GM12872 (cell line): Measurements from ENCODE around the gene TMIGD1.

Experiments used
- TF ChIP-seq, protein P1 (sequence below): IDR thresholded peaks from 3 replicates; pipeline ENCODE4 v1.5.1; 2011; ENCODE audit warnings: low read depth, mild to moderate bottlenecking, low read length, moderate library complexity; ENCODE audit not compliant: insufficient read depth

Gene TMIGD1

DNA sequence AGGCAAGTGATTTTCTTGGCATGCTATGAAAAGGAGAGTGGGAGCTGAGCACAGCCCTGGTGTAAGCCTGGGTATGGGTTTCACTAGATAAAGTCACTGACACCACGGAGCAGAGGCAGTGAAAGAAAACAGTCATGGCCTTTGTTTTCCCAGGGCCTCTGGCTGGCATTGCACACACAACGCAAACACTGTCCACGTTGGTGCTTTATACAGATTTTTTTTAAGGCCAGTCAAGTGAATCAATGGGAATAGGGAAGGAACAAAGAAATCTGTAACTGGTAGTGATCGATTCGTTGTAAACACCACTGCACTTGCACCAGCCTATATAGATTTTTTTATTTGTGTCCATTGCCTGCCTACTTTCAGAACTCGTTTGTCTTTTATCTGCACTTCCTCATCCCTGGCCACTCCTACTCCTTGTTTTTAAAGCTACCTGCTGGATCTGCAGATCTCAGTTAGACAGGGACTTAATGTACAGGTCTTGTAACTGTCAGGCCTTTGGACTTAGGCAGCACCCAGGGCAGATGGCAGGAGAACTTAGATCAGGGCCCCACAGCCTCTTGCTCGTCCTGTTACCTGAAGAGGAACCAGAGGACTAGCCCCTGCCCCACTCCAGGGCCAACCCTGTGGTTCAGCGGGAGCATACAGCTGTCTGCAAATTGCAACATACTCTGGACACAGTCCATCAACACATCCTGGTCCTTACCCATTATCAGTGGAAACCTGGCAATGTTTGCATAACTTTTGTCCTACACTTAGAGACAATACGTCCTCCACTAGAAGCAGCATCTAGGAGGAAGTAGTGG, 10.6 kb upstream of the TMIGD1 start:
- TF ChIP-seq, protein P1, sequence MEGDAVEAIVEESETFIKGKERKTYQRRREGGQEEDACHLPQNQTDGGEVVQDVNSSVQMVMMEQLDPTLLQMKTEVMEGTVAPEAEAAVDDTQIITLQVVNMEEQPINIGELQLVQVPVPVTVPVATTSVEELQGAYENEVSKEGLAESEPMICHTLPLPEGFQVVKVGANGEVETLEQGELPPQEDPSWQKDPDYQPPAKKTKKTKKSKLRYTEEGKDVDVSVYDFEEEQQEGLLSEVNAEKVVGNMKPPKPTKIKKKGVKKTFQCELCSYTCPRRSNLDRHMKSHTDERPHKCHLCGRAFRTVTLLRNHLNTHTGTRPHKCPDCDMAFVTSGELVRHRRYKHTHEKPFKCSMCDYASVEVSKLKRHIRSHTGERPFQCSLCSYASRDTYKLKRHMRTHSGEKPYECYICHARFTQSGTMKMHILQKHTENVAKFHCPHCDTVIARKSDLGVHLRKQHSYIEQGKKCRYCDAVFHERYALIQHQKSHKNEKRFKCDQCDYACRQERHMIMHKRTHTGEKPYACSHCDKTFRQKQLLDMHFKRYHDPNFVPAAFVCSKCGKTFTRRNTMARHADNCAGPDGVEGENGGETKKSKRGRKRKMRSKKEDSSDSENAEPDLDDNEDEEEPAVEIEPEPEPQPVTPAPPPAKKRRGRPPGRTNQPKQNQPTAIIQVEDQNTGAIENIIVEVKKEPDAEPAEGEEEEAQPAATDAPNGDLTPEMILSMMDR: no peak

DNA sequence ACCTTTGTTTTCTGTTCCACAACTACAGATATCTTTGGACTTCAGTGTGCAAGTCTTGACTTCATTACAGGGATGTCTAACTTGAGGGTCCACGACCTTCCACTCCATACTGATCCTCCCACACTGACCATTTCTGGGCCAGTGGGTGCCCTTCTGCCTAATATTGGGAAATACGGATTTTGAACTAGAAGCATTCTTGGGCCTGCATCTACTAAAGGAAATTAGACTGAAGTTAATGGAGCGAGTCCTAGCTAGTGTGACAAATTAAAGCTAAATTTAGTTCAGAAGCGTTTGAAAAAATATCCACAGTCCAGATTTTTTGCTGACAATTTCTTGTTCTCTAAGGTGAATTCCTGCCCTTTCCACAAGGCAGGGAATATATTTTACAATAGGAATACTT, 9.9 kb upstream of the TMIGD1 start:
- TF ChIP-seq, protein P1: no peak

DNA sequence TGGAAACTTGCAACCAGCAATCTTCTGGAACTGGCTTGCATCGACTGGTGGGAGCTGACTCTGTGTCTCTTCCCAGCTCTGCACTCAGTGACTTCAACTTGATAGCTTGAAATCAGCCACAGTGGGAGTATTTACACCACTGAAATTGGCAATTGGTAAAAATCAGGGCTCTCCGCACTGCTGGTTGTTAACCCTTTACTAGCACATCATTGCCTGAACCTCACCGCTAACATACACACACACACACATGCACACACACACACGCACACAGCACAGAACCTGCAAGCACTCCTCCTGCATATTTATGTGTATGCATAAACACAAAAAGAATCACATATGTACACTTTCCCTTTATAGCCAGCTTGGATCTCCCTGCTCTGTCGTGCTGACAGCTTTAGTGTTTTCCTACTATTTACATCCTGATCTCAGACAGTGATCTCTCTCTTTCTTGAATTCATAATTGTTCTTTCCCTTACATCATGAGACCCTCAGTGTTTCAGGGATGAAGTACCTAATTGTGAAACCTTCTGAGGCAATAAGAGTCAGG, 7.9 kb upstream of the TMIGD1 start:
- TF ChIP-seq, protein P1: no peak

DNA sequence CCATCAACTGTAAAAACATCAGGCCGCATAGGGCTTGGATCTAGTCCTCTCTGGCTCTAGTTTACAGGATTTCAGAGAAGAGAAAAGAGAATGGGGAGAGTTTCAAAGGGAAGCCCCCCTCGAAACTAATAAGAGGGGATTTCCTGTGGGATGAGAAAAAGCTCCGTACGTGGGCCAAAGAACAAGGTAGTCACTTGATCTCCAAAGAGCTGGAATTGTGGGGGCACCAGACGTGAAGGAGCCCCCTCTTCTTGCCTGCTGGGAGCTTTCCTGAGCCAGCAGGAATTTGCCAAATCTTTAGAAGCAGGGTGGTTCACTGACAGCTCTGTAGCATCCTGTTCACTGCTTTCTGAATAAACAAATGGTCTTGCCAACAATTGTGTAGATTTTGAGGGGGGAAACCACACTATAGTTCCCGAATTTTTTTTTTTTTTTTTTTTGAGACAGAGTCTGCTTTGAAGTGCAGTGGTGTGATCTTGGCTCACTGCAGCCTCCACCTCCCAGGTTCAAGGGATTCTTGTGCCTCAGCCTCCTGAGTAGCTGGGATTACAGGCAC, 7.0 kb upstream of the TMIGD1 start:
- TF ChIP-seq, protein P1: no peak

DNA sequence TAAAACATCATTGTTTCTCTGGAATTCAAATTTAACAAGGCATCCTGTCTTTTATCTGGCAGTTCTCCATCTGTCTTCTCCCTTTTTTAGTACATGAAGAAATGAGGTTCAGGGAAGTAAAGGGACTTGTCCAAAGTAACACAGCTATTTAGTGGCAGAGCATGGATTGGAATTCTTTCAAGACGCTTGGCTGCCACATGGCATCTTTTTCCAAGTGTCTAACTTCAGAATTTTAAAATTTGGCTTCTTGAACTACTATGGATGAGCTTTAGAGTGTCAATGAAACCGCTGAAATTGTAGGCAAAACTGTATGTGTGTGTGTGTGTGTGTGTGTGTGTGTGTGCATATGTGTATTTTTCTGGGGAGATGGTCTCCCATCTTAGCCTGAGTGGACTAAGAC, 5.2 kb upstream of the TMIGD1 start:
- TF ChIP-seq, protein P1: no peak

DNA sequence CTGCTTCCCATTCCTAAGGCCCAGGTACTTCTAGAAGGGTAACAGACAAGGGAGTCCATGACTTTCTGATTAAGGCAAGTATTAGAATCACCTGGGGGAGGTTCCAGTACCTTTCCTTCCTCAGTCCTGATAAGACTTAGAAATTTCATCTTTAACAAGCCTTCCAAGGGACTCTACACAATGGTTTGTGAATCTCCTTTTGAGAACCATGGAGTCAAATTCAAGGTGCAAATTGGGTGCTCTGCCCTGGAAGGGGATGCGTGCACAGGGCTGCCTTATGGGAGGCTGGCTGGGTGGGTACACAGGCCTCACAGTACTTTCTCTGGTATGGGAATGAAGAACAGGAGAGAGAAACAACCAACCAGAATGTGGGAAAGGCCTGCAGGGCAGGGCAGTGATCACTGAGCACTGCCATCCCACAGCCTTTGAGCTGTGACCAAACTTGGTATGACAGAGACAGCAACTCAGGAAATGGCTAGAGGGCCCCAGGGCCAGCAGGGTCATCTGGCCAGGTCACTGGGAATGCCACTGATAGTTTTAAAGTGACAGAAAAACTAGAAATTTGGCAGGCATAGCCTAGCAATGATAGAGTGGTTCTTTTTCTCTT, 3.6 kb upstream of the TMIGD1 start:
- TF ChIP-seq, protein P1: no peak

DNA sequence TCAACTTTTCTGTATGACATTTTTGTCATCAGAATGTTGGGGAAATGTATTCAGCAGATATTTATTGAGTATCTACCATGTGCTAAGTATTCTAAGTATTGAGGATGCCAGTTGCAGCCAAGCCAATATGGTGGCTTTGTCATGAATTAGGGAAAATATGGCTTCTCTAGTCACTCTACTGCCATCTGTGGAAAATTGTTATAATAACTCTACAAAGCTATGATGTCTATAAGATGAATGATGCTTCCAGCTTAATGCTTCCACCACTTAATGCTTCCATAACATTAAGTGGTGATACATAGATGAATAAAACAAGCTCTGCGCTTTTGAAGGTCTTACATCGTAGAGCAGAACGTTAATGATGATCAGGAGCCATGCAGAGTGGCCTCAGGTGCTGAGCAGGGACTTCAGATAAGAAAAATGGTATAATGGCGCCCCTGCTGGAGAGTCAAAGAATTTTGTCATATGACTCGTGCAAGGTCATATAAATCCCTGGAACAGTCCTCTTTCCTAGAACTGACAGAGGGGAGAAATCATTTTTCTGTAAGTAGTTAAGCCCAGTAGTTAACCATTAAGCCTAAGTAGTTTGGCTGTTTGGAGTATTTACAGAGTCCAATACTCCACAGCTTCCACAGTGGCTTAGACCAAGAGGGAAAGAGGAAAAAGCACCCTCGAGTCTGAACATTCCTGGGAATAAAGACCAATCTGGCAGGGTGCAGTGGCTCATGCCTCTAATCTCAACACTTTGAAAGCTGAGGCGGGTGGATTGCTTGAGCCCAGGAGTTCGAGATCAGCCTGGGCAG, 2.7 kb upstream of the TMIGD1 start:
- TF ChIP-seq, protein P1: peak; percentile 66
